Activated T-cell treated with anti-CD3 and anti-CD28 coated beads, Interleukin-2, amount 50 U/mL, for 72 hours (primary cell): Measurements from ENCODE around the gene MYLK3. TPM values are rescaled to one million over a fixed set of nuclear protein-coding genes. Genes with fewer than 3 reads are reported as not detected.

Source experiments
- ATAC-seq, 2 donors: fragments of 150-1000 bp; cut with Tn5 transposase; replicated peaks in 1 of 2; 2 replicates each; pipeline ENCODE4 v1.10.0; 2021; ENCODE audit warnings: moderate library complexity in 2 of 2, mild to moderate bottlenecking in 1 of 2
- DNase-seq, 2 donors: peaks; one replicate each; pipeline ENCODE4 v3.0.0; 2021 to 2022; ENCODE audit warnings: mixed read lengths in 1 of 2
- H3K27ac Mint-ChIP-seq: one replicate; pipeline ENCODE4 v1.8.0; 2022; ENCODE audit warnings: mild to moderate bottlenecking, moderate library complexity, mixed read lengths
- H3K27me3 Mint-ChIP-seq: one replicate; pipeline ENCODE4 v1.8.0; 2022; ENCODE audit warnings: low read depth, mixed read lengths
- H3K36me3 Mint-ChIP-seq, 2 donors: one replicate each; pipeline ENCODE4 v1.8.0; 2022; ENCODE audit warnings: mixed read lengths in 2 of 2, mild to moderate bottlenecking in 1 of 2; ENCODE audit not compliant: insufficient read depth in 2 of 2
- H3K4me1 Mint-ChIP-seq: one replicate; pipeline ENCODE4 v1.8.0; 2022; ENCODE audit warnings: low read depth, mixed read lengths
- H3K4me3 Mint-ChIP-seq, 2 donors: one replicate each; pipeline ENCODE4 v1.8.0; 2022; ENCODE audit warnings: mild to moderate bottlenecking in 2 of 2, mixed read lengths in 2 of 2, moderate library complexity in 2 of 2
- H3K9me3 Mint-ChIP-seq, 2 donors: one replicate each; pipeline ENCODE4 v1.8.0; 2022; ENCODE audit warnings: mixed read lengths in 2 of 2
- total RNA-seq, 2 donors: library from RNA; stranded (reverse); gene quantifications; one replicate each; pipeline ENCODE4 v1.2.3, GENCODE V29; 2022

MYLK3 gene
- total RNA-seq, 2 donors from 2014 or later: 0.81 to 1.7 TPM

DNA sequence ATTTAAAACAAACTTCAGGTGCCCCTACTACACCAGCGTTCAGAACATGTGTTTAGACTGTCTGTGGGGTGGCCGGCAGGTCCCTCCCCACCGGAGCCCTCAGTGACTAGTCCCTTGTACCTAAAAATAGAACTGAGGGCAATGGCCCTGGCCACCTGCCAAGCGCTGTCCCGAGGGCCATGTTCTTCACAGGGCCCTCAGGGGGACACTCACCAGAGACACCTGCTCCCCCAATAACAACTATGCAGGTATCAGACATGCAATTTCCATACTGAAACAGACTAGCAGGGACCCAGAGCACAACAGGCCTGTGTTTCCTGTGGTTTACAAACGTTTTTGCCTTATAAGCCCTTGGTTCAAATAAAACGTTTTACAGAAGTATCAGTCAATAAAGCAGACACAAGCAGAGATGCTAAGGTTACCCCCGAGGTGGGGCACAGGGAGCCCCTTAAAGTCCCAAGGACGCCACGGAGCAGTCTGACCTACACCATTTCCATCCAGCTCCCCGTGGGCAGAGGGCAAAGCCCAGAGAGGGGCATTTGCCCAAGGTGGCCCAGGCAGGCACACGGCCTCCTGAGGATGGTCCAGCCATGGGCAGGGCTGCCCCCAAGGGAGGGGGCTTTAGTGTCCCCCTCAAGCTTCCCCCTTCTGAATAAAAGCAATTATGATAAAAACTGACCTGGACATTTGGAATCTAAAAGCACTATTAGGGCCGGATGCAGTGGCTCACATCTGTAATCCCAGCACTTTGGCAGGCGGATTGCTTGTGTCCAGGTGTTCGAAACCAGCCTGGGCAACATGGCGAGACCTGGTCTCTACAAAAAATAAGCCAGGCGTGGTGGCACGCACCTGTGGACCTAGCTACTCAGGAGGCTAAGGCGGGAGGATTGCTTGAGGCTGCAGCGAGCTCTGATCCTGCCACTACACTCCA, 896 bp upstream of the MYLK3 start:
- H3K27ac Mint-ChIP-seq: no peak overlapping the region
- H3K4me1 Mint-ChIP-seq: no peaks in the 10 kb centered on the region
- DNase-seq: no peak
- H3K36me3 Mint-ChIP-seq: no peaks in the 10 kb centered on the region
- H3K4me3 Mint-ChIP-seq: no peak overlapping the region
- H3K9me3 Mint-ChIP-seq: no peaks in the 10 kb centered on the region
- H3K27me3 Mint-ChIP-seq: no peaks in the 10 kb centered on the region
- no peak for ATAC-seq

- no peak overlapping the region for H3K4me3 Mint-ChIP-seq
- peaks cover 6% of the 10 kb centered on the region for H3K4me1 Mint-ChIP-seq
- no peaks in the 10 kb centered on the region for H3K27me3 Mint-ChIP-seq
- no peak overlapping the region for H3K27ac Mint-ChIP-seq
- no peaks in the 10 kb centered on the region for H3K9me3 Mint-ChIP-seq
- no peak for ATAC-seq
- no peak for DNase-seq
- H3K36me3 Mint-ChIP-seq: no peaks in the 10 kb centered on the region
These were observed 1.0 kb downstream of the MYLK3 start for GRCh38 chr16:46746821-46747776.

GRCh38 chr16:46745617-46746016, 2.5 kb downstream of the MYLK3 start:
- no peaks in the 10 kb centered on the region for H3K27me3 Mint-ChIP-seq
- DNase-seq: no peak
- ATAC-seq: no peak
- H3K4me3 Mint-ChIP-seq: no peak overlapping the region
- no peak overlapping the region for H3K27ac Mint-ChIP-seq
- no peaks in the 10 kb centered on the region for H3K9me3 Mint-ChIP-seq
- no peaks in the 10 kb centered on the region for H3K36me3 Mint-ChIP-seq
- peaks cover 6% of the 10 kb centered on the region for H3K4me1 Mint-ChIP-seq

DNA sequence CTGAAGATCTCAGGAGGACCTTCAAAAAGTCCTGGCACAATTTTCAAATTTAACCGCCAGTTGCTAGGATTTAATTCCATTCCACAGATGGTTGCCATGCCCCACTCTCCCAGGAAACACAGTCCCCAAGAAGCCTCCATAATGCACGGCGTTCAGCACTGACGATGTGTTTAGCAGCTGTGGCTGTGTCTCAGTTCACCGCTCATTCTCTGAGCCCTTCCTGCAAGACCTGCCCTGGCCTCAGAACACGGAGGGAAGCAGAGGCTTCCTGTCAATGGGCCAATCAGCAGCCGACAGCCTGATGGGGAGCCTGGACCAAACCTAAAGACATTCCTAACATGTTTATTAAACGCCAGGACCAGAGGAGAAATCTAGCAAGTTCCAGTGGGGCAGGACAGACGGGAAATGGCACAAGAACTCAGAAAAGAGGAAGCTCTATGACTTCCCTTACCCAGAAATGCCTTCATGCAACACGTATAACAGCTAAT, 4.9 kb downstream of the MYLK3 start:
- H3K4me3 Mint-ChIP-seq: peak overlapping the region; percentile 36 to 51
- ATAC-seq (no peak), DNase-seq (peak in 1 of 2 donors; percentile 3)
- no peaks in the 10 kb centered on the region for H3K27me3 Mint-ChIP-seq
- H3K27ac Mint-ChIP-seq: no peak overlapping the region
- H3K4me1 Mint-ChIP-seq: peaks cover 6% of the 10 kb centered on the region
- H3K9me3 Mint-ChIP-seq: no peaks in the 10 kb centered on the region
- no peaks in the 10 kb centered on the region for H3K36me3 Mint-ChIP-seq

GRCh38 chr16:46739934-46740333, 8.2 kb downstream of the MYLK3 start:
- Mint-ChIP-seq H3K4me3 (no peak overlapping the region), H3K9me3 (no peaks in the 10 kb centered on the region), H3K27ac (no peak overlapping the region), H3K4me1 (peaks cover 6% of the 10 kb centered on the region), H3K27me3 (no peaks in the 10 kb centered on the region), H3K36me3 (no peaks in the 10 kb centered on the region)
- DNase-seq: no peak
- no peak for ATAC-seq

DNA sequence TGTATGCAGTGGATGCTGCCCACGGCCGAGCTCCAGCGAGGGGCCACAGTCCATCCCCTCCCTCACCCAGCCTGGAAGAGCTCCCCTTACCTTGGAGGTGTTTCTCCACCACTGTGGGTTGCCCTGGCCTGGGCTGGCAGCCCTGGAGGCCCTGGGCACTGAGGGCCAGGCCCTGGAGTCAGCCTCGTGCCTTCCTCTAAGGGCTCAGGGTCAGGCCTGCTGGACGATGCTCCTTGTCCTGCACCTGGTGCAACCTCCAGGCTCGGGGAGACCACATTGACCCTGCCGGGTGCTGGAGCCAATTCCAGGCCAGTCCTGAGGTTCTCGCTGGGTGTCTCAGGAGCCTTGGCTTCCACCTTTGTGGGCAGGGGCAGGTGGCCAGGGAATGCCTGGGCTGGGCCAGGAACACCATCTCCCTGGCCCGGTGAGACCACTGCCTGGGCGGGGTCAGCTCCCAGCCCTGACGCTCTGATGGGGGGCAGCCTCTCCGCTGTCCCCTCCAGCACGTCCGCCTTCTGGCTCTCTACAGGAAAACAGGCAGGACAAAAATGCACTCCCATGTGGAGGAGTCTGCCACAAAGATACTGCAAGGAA, 10.4 kb downstream of the MYLK3 start:
- DNase-seq (no peak), ATAC-seq (no peak)
- H3K4me1 Mint-ChIP-seq: no peaks in the 10 kb centered on the region
- no peak overlapping the region for H3K27ac Mint-ChIP-seq
- H3K9me3 Mint-ChIP-seq: no peaks in the 10 kb centered on the region
- H3K36me3 Mint-ChIP-seq: no peaks in the 10 kb centered on the region
- H3K27me3 Mint-ChIP-seq: no peaks in the 10 kb centered on the region
- H3K4me3 Mint-ChIP-seq: no peak overlapping the region

DNA sequence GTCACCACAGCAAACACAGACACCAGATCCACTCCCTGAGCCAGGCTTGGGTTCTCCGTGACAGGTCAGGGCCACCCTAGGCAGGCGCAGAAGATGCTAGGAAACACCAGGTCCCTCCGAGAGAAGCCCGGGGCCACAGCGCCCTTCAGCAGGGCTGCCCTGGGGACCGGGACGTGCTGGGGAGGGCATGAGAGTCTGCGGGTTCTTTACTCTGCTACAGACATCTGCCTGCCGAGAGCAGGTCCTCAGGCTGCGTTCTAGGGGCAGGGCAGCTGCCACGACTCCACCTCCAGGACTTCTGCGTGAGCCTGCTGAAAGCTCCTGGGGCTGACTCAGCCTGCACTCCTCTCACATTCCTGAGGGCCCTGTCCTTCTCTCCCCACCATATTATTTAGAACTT, 11.4 kb downstream of the MYLK3 start:
- DNase-seq (no peak), ATAC-seq (no peak)
- Mint-ChIP-seq H3K4me3 (no peak overlapping the region), H3K27me3 (no peaks in the 10 kb centered on the region), H3K36me3 (no peaks in the 10 kb centered on the region), H3K27ac (no peak overlapping the region), H3K4me1 (no peaks in the 10 kb centered on the region), H3K9me3 (no peaks in the 10 kb centered on the region)

- no peaks in the 10 kb centered on the region for H3K4me1 Mint-ChIP-seq
- no peak for ATAC-seq
These were observed 14.8 kb downstream of the MYLK3 start for GRCh38 chr16:46733319-46733830.

DNA sequence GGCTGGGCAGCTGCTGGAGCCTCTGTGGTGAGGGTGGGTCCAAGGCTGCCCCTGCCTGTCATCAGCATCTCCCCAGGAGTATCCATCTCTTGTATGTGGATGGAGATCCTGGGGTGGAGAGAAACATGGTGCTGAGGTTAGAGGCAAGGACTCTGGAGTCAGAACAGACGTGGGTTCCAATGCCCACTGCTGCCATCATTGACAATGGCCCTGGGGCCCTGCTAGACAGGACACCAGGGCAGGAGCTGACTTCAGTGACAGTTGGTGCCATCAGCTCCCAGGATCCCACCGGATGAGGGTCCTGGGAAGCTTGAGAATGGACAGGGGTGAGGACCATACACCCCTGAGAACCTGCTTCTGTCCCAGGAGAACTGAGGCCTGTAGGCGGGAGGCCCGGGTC, 15.6 kb downstream of the MYLK3 start:
- no peaks in the 10 kb centered on the region for H3K27me3 Mint-ChIP-seq
- H3K9me3 Mint-ChIP-seq: no peaks in the 10 kb centered on the region
- no peaks in the 10 kb centered on the region for H3K36me3 Mint-ChIP-seq
- ATAC-seq: no peak
- no peak overlapping the region for H3K4me3 Mint-ChIP-seq
- no peaks in the 10 kb centered on the region for H3K4me1 Mint-ChIP-seq
- no peak overlapping the region for H3K27ac Mint-ChIP-seq
- DNase-seq: no peak

More at GRCh38 chr16:46733319-46733830, 14.8 kb downstream of the MYLK3 start:
- Mint-ChIP-seq H3K36me3 (no peaks in the 10 kb centered on the region), H3K4me3 (no peak overlapping the region), H3K27me3 (no peaks in the 10 kb centered on the region), H3K27ac (no peak overlapping the region), H3K9me3 (no peaks in the 10 kb centered on the region)
- DNase-seq: no peak

- Mint-ChIP-seq H3K9me3 (no peaks in the 10 kb centered on the region), H3K27ac (no peak overlapping the region), H3K4me3 (no peak overlapping the region), H3K27me3 (no peaks in the 10 kb centered on the region), H3K4me1 (no peaks in the 10 kb centered on the region), H3K36me3 (no peaks in the 10 kb centered on the region)
- ATAC-seq: no peak
- no peak for DNase-seq
These were observed 16.2 kb downstream of the MYLK3 start for GRCh38 chr16:46731691-46732555.

DNA sequence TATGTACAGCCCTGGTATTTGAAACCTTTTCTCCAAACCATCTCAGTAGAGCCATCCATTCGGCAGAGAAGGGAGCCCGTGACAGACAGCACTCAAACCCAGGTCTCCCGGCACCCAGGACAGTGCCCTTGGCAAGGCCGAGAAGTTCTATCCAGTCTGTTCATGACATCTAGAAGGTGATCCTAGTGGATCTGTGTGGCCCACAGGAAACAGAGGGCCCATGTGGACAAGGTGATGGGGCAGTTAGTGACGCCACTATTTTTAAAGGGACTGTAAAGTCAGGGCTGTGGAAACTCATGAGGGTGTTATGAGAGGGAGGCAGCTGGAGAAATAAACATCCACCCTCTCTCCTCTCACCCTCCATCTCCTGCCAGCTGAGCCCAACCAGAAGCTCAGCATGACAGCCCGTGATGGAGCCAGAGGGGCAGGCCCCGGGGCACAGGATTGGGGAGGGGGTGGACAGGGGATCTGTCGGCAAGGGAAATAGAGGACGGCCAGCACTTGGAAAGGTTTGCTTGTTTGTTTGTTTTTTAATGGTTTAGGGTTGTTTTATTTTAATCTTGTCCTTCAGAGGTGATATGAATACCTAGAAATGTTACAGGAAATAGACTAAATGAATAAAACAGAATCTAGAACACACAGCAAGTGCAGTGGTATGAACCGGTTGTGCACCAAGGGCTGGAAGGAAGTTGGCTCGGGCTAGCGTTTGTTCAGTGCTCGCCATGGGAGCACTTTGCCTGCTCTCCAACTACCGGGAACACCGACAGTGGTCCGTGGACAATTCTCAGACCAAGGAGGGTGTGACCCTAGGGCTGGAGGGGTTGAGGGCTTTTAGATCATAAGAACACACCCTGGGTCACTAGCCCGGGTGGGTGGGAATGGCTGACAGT, 17.1 kb downstream of the MYLK3 start:
- H3K27me3 Mint-ChIP-seq: peaks cover 2% of the 10 kb centered on the region
- ATAC-seq: no peak
- H3K36me3 Mint-ChIP-seq: no peaks in the 10 kb centered on the region
- H3K4me3 Mint-ChIP-seq: no peak overlapping the region
- no peaks in the 10 kb centered on the region for H3K9me3 Mint-ChIP-seq
- no peaks in the 10 kb centered on the region for H3K4me1 Mint-ChIP-seq
- no peak for DNase-seq
- no peak overlapping the region for H3K27ac Mint-ChIP-seq
